ENCODE results near the gene ATPAF1.

The ATPAF1 gene

GRCh38 chr1:46613661-46614603 is 54.2 kb downstream of the ATPAF1 start:
- FAIRE-seq, result no peak

- FAIRE-seq, result no peak
Measured at GRCh38 chr1:46612937-46613660, 55.1 kb downstream of the ATPAF1 start.

- no peak for FAIRE-seq
Measured at GRCh38 chr1:46611691-46612221, 56.4 kb downstream of the ATPAF1 start.

GRCh38 chr1:46607345-46608130 is 60.6 kb downstream of the ATPAF1 start:
- no peak for FAIRE-seq

GRCh38 chr1:46606255-46606965 is 61.8 kb downstream of the ATPAF1 start:
- FAIRE-seq, result no peak

GRCh38 chr1:46605232-46605631 is 62.9 kb downstream of the ATPAF1 start:
- FAIRE-seq, result no peak

- FAIRE-seq, result peak; percentile 70
Measured at GRCh38 chr1:46603858-46604549, 64.2 kb downstream of the ATPAF1 start, which contains the start of gene MKNK1. MKNK1 (minus strand) TSS chr1:46604268; CDS start chr1:46583327, 20,941 bp downstream.

- FAIRE-seq, result no peak
Measured at GRCh38 chr1:46603481-46603857, 64.7 kb downstream of the ATPAF1 start.

GRCh38 chr1:46601257-46602007 is 66.7 kb downstream of the ATPAF1 start:
- no peak for FAIRE-seq

GRCh38 chr1:46599059-46599970 is 68.8 kb downstream of the ATPAF1 start:
- no peak for FAIRE-seq

- no peak for FAIRE-seq
Measured at GRCh38 chr1:46596846-46597245, 71.3 kb downstream of the ATPAF1 start.

- no peak for FAIRE-seq
Measured at GRCh38 chr1:46596036-46596435, 72.1 kb downstream of the ATPAF1 start.

- FAIRE-seq, result no peak
Measured at GRCh38 chr1:46595127-46595526, 73.0 kb downstream of the ATPAF1 start.

GRCh38 chr1:46594063-46594462 is 74.1 kb downstream of the ATPAF1 start:
- no peak for FAIRE-seq

- FAIRE-seq, result no peak
Measured at GRCh38 chr1:46592823-46593222, 75.3 kb downstream of the ATPAF1 start.

- FAIRE-seq, result no peak
Measured at GRCh38 chr1:46589529-46589928, 78.6 kb downstream of the ATPAF1 start.

- FAIRE-seq, result no peak
Measured at GRCh38 chr1:46587069-46587468, 81.1 kb downstream of the ATPAF1 start.

- no peak for FAIRE-seq
Measured at GRCh38 chr1:46585312-46585938, 82.7 kb downstream of the ATPAF1 start.

GRCh38 chr1:46583494-46583893 is 84.7 kb downstream of the ATPAF1 start:
- FAIRE-seq, result no peak

Data from TTC549 (cell line).